SK-N-MC (cell line): ENCODE measurements around the gene MCEMP1.

Source experiments
- EZH2 ChIP-seq: fragments of 200-600 bp; sonication (generic); IDR thresholded peaks from one replicate; pipeline ENCODE4 v1.6.1; 2017; ENCODE audit warnings: antibody characterized with exemption
- FOXP2 ChIP-seq: optimal IDR thresholded peaks from 2 replicates; pipeline ENCODE3; 2011; ENCODE audit warnings: mild to moderate bottlenecking, moderate library complexity; ENCODE audit not compliant: insufficient read depth; ENCODE audit errors: extremely low read length, control extremely low read depth
- POLR2AphosphoS5 ChIP-seq: IDR thresholded peaks from 2 replicates; pipeline ENCODE4 v1.6.1; 2012; ENCODE audit warnings: mild to moderate bottlenecking, low read depth, low read length, borderline replicate concordance

- TF ChIP-seq EZH2: no peak
- no peak for TF ChIP-seq POLR2AphosphoS5
- TF ChIP-seq FOXP2: no peak
These were observed 37.0 kb upstream of the MCEMP1 start for GRCh38 chr19:7639863-7640348.
